T-helper 22 cell (primary cell): ENCODE results near the gene TYROBP.
"Not testable (repeated sequence)": the region's sequence is repeated elsewhere in the genome, so short reads cannot be mapped to it uniquely, and the experiment has no call there.

Experiments
- DNase-seq: peaks from one replicate; pipeline ENCODE4 v3.0.0-alpha.2; 2020; ENCODE audit warnings: low read depth

Gene TYROBP

DNA sequence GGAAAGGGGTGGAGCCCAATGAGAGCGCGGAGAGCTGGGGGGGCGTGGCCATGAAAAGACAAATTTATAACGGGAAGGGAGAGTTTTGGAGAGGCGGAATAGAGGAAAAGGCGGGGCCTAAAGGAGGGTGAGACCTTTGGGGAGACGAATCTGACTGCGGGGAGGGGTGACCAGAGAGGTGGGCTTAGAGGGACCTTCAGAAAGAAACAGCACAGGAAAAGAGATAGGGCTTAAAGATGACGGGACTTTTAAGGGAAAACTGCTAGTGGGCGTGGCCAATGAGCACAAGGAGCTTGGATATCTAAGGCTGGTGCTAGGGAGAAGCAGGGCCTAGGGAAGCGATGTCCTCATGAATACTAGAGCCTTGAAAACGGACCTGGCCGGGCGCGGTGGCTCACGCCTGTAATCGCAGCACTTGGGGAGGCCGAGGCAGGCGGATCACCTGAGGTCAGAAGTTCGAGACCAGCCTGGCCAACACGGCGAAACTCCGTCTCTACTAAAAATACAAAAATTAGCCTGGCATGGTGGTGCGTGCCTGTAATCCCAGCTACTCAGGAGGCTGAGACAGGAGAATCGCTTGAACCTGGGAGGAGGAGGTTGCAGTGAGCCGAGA lies 37.9 kb downstream of the TYROBP start:
- not testable (repeated sequence) for DNase-seq

DNA sequence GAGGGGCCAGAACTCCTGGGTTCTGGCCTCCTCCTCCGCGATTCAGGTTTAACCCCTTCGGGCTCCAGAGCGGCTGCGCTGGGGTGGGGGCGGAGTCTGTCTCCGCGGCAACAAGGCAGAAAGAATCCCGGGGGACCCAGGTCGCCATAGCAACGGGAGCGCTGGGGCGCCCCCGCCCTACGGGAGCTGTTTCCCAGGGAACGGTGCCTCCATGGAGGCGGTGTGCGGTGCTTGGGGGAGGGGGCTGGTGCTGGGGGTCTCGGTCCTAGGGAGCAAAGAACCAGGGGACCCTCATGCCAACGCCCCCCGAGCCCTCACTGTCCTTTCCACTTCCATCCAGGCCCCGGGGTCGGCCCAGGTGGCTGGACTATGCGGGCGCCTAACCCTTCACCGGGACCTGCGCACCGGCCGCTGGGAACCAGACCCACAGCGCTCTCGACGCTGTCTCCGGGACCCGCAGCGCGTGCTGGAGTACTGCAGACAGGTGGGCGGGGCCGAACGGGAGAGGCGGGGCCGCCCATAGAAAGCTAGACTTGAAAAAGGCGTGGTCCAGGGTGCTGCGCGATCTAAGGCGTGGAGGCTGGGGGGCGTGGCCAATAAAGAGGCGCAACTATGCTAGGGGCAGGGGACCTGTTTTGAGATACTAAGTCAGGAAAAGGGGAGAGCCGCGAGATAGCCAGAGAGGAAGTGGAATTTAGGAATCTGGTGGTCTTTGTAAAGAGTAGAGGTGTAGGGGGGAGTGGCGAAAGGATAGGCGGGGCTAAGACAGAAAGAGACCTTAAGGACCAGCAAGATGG lies 38.6 kb downstream of the TYROBP start:
- DNase-seq: peak; percentile 69

DNA sequence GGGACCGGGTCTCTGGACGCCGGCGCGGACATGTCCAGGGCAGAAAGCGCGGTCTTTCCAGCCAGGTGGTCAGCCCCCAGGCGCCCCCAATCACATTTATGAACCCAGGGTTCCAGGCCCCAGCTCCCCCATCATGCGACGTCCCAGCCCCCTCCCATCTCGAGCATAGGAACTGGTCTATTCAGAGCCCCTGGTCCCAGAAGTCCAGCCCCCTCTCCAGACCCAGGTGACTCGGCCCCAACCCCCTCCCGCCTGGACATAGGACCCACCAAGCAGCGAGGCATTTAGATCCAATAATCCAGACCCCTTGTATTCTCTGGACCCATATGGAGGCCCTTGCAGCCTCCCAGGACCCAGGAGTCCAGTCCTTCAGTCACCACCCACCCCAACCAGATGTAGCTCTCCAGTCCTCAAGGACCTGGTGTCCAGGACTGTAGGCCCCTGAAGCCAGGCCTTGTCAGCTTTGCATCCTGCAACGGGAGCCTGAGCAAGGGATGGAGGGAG lies 39.2 kb downstream of the TYROBP start:
- DNase-seq: no peak

DNA sequence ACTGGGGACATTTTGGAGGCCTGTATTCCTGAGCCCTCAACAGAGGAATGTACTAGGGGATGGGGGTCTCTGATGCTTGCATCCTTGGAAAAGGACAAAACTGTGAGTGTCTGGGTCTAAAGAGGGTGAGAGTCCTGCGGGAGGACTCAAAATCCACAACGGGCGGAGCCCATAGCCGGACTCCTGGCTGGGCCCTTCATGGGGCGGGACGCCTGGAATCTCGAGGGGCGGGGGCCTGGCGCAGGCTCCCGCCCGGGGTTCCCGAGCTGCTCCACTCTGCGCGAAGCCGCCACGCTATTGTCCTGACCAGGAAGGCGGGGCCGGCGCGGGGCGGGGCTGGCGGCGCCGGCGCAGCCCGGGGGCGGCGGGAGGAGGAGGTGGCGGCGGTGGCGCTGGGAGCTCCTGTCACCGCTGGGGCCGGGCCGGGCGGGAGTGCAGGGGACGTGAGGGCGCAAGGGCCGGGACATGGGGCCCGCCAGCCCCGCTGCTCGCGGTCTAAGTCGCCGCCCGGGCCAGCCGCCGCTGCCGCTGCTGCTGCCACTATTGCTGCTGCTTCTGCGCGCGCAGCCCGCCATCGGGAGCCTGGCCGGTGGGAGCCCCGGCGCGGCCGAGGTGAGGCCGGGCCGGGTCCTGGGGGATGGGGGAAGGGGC lies 39.8 kb downstream of the TYROBP start, which contains the start of gene APLP1:
APLP1 (plus strand) TSS at position 403 of the 651 bp plus-strand sequence; CDS start at position 466, 63 bp downstream.
- DNase-seq: peak; percentile 40

DNA sequence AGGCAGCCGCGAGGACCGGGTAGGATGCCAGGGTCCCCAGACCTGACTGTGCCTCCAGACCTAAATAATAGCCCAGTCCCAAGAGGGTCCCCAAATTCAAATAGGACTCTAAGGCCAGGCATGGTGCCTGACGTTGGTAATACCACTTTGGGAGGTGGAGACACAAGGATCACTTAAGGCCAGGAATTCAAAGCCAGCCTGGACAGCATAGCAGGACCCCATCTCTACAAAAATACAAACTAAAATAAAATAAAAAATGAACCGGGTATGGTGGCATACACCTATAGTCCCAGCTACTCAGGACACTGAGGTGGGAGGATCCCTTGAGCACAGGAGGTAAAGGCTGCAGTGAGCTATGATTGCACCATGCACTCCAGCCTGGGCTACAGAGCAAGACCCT lies 45.1 kb downstream of the TYROBP start:
- DNase-seq: no peak

DNA sequence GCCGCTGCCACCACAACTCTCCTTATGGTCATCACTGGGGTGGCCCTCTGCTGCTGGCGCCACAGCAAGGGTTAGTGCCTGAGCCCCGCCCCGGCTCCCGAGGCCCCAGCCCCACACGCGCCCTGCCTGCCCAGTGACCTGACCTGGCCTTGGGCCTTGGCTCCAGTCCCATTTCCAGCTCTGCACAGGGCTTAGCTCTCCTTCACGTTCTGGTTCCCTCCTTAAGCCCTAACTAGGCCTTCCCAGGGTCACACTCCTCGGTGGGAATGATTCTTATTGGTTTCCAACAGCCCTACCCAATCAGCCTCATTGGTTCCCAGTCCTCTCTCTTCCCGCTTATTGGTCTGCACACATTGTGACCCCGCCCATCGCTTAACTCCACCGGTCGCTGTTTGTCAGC lies 45.6 kb downstream of the TYROBP start:
- no peak for DNase-seq

DNA sequence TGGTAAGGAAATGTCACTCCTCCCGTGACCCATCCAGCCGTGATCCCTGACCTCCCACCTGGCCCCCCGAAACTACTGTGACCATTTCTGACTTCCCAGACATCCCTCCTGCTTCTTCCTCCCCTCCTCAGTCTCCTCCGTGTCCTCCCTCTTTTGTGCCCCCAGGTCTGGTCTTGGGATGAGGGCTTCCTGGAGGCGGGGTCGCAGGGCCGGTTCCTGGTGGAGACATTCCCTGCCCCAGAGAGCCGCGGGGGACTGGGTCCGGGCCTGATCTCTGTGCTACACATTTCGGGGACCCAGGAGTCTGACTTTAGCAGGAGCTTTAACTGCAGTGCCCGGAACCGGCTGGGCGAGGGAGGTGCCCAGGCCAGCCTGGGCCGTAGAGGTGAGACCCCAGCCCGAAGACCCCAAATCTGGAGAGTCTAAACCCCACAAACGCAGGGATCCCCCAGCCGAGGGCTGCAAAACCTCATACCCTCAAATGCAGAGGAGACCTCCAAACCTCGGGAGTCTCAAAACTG lies 46.4 kb downstream of the TYROBP start:
- DNase-seq: no peak

DNA sequence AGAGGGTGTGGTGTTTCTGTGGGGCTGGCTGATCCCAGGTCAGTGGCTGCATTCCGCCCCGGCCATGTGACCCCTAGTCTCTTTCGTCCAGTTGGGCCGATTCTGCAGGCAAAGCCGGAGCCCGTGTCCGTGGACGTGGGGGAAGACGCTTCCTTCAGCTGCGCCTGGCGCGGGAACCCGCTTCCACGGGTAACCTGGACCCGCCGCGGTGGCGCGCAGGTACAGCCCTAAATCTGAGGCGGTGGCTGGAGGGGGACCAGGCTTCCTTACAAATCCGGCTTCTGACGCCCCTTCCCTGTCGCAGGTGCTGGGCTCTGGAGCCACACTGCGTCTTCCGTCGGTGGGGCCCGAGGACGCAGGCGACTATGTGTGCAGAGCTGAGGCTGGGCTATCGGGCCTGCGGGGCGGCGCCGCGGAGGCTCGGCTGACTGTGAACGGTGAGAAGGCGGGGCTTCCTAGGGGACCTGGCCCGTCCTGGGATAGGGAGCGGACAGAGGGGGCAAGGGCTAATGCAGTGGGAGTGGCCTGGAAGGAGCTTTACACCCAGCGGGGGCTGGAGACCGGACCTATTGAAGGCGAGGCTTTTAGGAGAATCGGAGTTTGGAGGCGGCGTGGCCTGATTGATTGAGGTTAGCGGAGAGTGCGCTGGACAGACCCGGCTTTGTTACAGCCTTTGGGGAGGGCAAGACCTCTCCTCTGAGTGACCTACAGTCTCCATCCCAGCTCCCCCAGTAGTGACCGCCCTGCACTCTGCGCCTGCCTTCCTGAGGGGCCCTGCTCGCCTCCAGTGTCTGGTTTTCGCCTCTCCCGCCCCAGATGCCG lies 47.1 kb downstream of the TYROBP start:
- DNase-seq: no peak

DNA sequence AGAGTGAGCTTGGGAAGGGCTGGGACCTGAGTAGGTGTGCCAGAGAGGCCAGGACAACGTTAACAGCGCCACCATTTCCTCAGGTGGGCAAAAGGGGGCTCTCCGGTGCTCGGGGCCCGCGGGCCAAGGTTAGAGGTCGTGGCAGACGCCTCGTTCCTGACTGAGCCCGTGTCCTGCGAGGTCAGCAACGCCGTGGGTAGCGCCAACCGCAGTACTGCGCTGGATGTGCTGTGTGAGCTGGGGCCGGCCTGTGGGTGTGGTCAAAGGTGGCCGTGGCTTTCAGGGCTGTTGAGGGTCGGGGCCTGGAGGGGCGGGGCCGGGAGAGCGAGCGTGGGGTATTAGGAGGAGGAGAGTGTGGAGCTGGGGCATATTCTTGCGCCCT lies 47.7 kb downstream of the TYROBP start:
- no peak for DNase-seq

DNA sequence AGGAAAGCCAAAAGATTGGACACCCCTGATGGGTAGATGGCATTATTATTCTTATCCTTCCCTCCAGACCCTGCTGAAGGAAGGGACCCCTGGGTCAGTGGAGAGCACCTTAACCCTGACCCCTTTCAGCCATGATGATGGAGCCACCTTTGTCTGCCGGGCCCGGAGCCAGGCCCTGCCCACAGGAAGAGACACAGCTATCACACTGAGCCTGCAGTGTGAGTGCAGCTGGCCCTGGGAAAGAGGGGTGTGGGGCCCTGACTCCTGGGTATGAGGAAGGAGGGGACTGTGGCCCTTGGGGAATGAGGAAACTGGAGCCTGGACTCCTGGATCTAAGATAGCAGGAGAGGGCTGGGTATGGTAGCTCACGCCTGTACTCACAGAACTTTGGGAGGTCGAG lies 48.7 kb downstream of the TYROBP start:
- DNase-seq: no peak

DNA sequence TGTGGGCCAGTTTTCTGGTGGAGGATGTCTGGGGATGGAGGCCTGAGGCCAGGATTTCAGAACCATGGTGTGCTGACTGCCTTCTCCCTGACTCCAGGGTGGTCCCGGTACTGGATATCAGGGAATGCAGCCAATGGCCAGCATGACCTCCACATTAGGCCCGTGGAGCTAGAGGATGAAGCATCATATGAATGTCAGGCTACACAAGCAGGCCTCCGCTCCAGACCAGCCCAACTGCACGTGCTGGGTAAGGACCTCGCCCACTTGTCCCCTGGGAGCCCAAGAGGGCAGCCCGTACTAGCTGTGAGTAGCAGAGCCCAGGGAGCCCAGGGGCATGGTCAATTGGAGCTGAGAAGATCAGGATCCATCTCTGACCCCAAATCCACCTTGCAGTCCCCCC lies 49.8 kb downstream of the TYROBP start:
- DNase-seq: no peak

DNA sequence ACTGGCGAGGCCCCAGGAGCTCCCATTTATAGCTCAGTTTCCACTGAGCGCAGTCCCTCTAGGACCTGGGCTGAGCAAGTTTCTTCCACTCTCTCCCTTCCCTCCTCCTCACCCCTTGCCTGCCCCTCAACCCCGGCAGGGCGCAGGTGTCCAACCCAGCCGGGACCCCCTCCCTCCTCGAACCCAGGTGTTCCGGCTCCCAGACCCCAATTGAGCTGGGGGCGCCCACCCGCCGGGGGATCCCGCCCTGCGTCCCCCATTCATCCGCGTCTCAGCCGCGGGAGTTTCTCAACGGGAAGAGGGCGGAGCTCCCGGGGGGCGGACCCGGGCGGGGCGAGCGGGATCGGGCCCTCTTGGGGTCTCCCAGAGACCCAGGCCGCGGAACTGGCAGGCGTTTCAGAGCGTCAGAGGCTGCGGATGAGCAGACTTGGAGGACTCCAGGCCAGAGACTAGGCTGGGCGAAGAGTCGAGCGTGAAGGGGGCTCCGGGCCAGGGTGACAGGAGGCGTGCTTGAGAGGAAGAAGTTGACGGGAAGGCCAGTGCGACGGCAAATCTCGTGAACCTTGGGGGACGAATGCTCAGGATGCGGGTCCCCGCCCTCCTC lies 51.4 kb downstream of the TYROBP start, which contains the start of gene KIRREL2:
KIRREL2 (plus strand) TSS at position 366 of the 604 bp plus-strand sequence; CDS start at position 575, 209 bp downstream.
- no peak for DNase-seq
